ENCODE measurements around the gene IREB2.
"Not testable (repeated sequence)": the region's sequence is repeated elsewhere in the genome, so short reads cannot be mapped to it uniquely, and the experiment has no call there.

IREB2 gene

DNA sequence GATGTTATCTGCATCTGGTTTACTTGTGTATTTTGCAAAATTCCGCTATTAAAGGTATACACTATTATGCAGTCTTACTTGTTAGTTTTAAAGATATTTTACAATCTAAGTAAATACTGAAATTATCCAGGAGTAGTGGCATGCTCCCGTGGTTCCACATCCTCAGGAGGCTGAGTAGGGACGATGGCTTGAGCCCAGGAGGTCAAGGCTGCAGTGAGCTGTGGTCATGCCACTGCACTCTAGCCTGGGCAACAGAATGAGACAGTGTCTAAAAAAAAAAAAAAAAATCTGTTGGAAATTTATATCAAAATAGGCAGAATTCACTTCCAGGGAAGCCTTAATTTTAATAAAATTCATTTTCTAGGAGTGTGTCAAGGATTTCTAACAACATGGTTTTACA, 41.6 kb downstream of the IREB2 start:
- DNase-seq (ENCODE audit: low spot score): no peak

DNA sequence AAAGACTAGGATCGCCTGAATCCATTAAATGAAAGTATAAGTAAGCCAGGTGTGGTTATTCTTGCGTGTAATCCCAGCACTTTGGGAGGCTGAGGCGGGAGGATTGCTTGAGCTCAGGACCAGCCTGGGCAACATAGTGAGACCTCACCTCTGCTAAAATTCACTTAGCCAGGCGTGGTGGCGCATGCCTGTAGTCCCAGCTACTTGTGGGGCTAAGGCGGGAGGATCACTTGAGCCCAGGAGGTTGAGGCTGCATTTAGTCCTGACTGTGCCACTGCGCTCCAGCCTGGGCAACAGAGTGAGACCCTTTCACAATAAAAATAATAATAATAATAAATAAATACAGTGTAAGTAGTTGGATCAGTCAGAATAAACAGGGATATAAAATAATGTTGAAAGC, 43.9 kb downstream of the IREB2 start:
- DNase-seq (ENCODE audit: low spot score): no peak

DNA sequence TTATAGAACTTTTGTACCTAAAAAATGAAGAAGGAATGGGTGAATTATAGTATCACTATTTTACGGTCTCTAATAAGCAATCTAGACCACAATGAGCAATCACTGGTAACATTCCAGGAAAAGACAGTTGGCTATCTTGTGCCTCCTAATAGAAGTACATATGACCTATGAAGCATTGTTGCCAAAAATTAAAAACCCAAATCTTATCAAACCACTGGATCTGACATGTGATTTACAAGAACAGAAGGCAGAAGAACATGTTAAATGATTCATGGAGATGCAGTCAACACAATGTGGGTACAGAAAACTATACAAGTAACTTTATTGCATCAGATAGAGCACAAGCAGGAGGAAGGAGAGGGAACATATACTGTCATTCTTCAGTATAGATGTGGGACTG, 54.9 kb downstream of the IREB2 start:
- DNase-seq (ENCODE audit: low spot score): no peak

DNA sequence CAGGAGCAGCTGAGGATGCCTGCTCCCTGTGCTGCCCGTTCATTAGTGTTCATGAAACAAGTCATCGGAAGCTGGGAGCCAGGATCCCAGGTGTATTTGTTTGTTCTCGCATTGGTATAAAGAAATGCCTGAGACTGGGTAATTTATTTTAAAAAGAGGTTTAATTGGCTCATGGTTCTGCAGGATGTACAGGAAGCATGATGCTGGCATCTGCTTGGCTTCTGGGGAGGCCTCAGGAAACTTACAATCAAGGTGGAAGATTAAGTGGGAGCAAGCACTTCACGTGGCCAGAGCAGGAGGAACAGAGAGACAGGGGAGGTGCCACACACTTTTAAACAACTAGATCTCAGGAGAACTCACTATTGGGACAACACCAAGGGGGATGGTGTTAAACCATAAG, 63.8 kb downstream of the IREB2 start:
- no peak for DNase-seq (ENCODE audit: low spot score)

DNA sequence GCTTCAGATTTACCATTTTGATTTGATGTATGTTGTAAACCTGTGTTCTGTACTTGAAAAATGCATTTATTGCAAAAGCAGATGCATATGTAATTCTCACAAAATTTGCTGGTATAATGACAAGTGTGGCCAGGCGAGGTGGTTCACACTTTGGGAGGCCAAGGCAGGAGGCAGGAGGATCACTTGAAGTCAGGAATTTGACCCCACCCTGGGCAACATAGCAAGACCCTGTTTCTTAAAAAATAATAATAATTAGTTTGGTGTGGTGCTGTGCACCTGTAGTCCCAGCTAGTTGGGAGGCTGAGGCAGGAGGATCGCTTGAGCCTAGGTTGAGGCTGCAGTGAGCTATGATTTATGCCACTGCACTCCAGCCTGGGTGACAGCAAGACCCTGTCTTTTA, 64.6 kb downstream of the IREB2 start:
- no peak for DNase-seq (ENCODE audit: low spot score)

DNA sequence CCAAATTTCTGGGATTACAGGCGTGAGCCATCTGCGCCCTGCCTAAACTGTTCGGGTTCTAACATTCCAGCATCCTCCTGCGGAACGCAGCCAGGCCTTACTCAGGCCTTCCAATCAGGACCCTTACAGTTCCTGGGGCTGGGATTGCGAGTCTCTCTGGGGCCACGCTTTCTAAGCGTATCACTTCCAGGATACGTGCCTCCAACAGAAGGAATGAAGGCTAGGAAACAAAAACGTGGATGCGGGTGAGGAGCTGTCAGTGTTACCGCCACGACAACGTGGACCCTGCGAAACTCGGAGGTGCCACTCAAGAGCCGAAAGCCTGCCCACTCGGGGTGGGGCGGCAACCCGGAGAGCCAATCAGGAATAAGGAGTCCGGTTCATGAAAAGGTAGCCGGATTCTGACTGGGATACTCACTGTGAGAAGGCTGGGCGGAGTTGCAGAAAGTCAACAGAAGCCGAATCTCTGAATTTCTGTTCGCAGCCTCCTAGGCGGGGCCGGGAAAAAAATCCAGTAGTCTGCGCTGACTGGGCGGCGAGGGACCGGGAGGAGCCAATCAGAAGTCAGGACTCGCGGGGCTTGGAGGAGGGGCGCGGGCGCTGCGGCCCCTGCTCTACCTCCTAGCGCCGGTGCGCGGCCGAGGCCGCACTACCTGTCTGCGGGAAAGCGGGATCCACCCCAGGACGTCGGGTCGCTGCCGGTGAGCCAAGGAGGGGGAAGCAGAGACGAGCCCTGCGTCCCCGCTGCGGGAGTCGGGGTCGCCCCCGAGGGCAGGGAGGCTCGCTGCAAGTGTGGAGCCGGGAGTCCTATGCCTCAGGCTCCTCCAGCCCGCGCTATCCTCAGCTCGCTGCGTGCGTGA, 69.2 kb downstream of the IREB2 start, which contains the start of gene HYKK:
Gene HYKK, plus strand, starts transcription at position 607 of the 860 bp plus-strand sequence. CDS start 5,512 bp downstream, outside the sequence.
- peak; percentile 98 for DNase-seq (ENCODE audit: low spot score)

DNA sequence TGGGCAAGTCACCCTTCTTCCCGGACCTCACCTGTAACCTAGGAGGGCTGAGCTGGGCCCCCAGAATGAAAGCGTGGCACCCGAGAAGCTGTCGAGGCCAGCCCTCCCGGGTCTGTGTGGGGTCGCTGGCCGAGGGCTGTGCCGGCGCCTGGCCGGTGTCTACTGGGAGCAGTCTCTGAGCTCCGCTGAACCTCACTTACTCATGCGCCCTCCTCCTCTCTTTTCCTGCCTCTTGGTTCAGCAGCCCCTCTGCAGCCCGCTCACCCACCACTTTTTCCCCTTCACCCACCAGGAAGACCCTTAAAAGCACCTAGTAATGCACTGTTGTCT, 69.8 kb downstream of the IREB2 start:
- no peak for DNase-seq (ENCODE audit: low spot score)

DNA sequence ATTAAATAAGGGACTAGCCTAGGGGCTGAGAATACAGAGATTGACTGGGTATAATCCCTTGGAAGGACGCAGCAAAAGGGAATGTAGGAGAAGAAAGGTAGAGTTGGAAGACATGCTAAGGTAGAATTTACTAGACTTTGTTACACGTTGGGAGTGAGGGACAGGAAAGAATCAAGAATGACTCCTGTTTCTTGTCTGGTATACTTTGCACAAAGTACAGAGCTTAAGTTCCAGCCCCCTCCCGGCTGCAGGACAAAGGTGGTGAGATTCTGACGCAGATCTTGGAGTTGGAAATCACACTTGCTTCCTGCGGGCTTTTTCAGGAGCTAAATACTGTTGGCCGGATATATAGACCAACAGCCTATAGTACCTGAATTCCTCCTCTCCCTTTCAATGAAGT, 70.3 kb downstream of the IREB2 start:
- DNase-seq (ENCODE audit: low spot score): peak; percentile 29

DNA sequence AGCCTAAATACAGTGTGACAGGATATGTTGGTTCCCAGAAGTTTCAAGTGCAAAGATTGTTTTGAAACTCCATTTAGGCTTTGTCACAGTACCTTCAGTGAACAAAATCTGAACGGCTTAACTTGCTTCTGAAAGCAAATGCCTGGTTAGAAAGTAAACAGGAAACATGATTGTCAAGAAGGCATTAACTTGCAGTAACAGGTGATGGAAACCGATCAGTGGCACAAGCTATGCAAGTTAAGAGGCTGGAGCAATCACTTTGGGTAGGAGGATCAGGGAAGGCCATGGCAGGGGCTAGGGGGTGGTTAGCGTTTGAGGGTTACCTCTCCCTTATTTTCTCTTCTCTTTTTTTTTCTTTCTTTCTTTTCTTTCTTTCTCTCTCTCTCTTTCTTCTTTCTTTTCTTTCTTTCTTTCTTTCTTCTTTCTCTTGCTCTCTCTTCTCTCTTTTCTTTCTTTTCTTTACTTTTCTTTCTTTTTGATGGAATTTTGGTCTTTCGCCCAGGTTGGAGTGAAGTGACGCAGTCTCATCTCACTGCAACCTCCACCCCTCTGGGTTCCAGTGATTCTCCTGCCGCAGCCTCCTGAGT, 71.8 kb downstream of the IREB2 start:
- no peak for DNase-seq (ENCODE audit: low spot score)

DNA sequence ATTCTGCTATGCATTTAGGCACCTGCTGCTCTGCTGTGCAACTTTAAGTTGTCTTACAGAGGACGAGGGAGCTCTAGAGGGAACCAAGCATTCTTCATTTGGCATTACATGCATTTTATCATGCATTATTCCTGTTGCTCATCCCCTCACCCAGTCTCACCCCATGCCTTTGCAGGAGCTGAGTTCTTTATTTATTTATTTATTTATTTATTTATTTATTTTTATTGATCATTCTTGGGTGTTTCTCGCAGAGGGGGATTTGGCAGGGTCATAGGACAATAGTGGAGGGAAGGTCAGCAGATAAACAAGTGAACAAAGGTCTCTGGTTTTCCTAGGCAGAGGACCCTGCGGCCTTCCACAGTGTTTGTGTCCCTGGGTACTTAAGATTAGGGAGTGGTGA, 82.0 kb downstream of the IREB2 start:
- DNase-seq (ENCODE audit: low spot score): not testable (repeated sequence)

DNA sequence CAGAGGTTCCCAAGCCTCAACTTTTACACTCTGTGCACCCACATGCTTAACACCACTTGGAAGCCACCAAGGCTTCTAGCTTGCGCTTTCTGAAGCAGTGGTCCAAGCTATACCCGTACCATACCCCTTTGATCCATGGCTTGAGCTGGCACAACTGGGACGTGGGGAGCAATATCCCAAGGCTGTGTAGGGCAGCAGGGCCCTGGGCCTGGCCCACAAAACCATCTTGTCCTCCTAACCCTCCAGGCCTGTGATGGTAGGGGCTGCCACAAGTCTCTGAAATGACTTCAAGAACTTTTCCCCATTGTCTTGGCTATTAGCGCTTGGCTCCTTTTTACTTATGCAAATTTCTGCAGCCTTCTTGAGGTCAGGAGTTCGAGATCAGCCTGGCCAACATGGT, 86.2 kb downstream of the IREB2 start:
- DNase-seq (ENCODE audit: low spot score): no peak

DNA sequence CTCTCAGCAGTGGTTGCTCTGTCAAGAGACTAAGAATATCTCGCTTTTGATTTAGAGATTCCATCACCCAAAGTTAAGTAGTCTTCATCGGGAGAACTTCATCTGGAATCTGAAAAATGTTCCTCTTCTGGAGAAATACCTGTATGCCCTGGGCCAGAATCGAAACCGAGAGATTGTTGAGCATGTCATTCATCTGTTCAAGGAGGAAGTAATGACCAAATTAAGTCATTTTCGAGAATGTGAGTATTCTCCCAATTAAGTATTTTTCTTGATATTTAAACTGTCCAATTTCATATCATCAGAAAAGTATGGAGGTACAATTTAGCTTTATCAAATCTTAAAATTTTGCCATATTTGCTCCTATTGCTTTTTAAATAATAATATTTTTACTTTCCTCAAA, 89.3 kb downstream of the IREB2 start:
- DNase-seq (ENCODE audit: low spot score): no peak

DNA sequence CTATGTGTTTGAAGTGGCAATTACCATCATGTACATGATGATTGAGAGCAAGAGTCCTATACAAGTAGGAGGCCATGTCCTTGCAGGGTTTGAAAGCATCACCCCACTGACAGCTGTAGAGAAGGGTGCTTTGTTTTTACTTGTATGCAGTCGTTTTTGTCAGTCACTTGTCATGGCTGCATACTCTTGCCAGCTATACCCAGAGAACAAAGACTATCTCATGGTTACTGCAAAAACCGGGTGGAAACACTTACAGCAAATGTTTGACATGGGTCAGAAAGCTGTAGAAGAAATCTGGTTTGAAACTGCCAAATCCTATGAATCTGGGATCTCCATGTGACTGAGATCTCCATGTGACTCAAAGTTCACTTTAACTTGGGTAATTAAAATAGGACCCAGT, 95.3 kb downstream of the IREB2 start:
- DNase-seq (ENCODE audit: low spot score): no peak

DNA sequence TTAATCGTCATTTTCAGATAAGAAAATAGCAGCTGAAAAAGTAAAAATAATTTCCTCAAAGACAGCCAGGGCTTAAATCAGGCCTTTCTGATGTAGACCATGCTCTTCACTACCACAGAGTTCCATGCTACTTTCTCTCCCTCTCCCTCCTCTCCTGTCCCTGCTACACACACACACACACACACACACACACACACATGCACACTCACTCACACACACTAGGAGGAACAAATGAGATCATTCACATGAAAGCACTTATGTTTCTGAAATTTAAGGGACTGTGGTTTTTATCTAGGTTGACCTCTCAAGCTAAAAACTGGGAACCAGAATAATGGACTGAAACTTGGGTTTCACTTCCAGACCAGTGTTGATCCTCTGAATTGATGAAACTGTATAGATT, 98.1 kb downstream of the IREB2 start:
- DNase-seq (ENCODE audit: low spot score): no peak

DNA sequence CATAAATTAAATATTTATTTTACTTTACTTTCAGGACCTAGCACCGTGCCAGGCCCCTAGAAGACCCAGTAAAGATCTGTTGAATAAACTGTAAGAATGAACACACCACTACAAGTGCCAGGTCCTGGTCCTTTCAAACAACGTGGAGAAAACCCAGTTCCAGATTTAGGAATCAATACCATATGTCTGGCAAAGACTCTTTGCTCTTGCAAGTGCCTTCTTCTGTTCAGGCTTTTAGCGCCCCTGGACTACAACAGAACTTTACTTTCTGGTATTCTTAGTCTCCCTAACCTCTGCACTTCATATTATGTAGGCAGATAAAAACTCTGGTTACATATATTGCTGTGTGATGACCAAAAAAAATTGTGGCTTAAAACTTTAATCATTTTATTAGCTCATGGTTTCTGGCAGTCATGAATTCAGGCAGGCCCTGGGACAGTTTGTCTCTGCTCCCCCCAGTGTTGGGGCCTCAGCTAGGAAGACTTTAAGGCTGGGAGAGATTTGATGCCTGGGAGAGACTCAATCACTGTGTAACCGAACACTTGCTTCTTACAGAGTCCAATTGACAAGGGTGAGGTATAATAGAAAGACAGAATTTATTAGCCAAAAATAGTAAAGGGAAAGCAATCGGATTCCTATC, 99.4 kb downstream of the IREB2 start:
- no peak for DNase-seq (ENCODE audit: low spot score)

DNA sequence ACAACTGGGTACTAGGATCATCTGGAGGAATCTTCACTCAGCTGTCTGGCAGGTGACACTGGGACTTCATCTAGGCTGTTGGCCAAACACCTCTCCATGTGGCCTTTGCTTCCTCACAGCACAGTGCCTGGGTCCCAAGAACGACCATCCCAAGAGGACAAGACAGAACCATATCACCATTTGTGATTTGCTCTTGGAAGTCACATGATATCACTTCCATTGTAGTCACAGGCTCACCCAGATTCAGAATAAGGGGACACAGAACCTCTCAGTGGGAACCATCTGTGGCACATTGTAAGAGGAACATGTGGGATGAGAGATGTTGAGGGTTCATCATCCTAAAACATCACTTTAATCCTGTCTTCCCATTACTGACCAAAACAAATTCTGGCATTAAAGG, 100.3 kb downstream of the IREB2 start:
- DNase-seq (ENCODE audit: low spot score): no peak

DNA sequence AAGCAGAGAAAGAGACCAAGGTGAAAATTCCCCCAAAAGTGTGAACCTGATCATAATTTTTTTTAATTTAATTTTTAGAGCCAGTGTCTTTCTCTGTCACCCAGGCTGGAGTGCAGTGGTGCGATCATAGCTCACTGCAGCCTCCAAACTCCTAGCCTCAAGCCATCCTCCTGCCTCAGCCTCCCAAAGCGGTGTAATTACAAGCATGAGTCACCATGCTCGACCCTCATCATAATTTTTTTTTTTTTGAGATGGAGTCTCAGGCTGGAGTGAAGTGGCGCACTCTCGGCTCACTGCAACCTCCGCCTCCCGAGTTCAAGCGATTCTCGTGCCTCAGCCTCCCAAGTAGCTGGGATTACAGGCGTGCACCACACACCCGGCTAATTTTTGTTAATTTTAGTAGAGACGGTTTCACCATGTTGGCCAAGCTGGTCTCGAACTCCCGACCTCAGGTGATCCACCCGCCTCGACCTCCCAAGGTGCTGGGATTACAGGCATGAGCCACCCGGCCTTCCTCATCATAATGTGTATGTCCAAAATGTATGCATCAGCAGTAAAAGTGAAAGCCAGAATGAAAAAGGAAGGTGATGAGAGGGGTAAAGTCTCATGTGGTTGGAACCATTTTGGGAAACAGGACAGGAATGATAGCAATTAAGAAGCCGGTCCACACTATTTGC, 101.6 kb downstream of the IREB2 start:
- DNase-seq (ENCODE audit: low spot score): not testable (repeated sequence)

DNA sequence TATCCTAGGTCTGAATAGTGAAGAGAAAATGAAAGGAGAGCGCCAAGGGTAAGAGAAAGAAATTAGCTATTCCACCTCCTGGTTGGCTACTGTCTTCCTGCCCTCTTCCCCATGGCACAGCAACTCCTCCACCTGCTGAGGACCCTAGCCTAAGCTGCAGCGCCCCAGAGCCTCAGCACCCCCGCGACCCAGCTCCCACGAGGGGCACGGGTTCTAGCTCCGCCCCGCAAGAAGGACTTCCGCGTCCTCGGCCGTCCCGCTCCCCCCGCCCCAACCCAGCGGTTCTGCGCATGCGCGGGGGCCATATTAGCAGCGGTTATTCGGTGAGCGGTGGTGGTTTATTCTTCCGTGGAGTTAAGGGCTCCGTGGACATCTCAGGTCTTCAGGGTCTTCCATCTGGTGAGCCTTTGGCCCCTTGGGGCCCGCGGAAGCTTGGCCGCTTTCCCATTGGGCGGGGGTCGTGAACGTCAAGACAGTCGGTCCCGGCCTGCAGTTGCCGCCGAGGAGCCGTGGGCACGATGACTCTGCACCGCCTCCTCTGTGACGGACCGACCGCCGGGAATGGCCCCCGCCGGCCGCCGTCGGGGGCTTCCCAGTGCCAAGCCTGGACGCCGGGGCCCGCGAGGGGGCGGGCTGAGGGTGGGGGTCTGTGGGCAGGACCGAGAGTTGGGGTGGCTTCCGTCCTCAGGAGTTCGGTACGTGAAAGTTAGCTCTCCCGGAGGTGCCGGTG, 102.3 kb downstream of the IREB2 start, which contains the start of gene PSMA4:
Gene PSMA4, plus strand, starts transcription at position 304 of the 730 bp plus-strand sequence. CDS start 1,484 bp downstream, outside the sequence.
- DNase-seq (ENCODE audit: low spot score): peak; percentile 88

DNA sequence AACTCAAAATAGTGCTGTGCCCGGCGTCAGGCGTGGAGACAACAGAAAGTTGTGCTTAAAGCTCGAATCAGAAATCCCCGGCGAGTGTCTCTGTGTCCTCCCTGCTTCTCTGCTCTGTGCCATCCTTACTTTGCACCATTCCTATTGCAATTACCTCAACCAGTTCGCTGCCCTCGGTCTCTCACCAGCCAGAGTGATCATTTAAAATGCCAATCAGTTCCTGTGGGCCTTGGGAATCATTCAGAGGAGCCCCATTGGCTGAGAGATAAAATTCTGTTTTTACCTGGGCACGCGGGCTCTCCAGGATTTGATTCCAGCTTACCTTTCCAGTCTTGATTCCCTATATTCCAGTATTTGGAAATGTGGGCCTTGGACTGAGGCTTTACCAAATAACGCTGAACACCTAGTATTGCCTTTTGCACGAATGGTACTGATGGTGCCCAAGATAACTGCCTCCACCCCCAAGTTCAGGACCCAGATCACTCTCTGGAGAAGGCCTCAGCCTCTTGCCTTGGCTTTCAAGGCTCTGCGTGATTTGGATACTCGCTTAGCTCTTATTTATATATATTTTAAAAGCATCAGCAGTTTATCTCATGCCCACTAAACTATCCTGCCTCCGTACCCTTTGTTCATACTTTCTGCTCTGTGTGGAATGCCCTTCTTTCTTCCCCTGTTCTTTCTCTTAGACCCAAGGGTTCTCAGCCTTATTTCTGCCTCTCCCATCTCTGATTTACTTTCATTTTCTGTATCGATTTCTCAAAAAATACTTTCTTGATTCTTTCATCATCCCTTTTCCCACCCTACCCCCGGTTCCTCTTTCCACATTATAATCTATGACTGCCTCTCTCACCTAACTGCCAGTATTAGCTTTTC, 103.1 kb downstream of the IREB2 start:
- no peak for DNase-seq (ENCODE audit: low spot score)

DNA sequence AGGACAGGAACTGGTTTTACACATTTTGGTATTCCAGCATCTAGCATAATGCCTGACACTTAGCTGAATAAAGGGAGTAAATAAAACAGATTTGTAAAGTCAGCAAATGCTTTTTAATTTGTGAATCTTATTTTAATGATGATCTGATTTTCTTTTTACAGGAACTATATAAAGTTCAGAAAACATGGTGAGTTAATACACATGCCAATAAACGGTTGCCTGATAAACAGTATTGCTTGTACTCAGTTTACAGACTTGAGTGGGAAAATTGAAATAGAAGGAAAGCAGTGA, 103.7 kb downstream of the IREB2 start:
- no peak for DNase-seq (ENCODE audit: low spot score)

DNA sequence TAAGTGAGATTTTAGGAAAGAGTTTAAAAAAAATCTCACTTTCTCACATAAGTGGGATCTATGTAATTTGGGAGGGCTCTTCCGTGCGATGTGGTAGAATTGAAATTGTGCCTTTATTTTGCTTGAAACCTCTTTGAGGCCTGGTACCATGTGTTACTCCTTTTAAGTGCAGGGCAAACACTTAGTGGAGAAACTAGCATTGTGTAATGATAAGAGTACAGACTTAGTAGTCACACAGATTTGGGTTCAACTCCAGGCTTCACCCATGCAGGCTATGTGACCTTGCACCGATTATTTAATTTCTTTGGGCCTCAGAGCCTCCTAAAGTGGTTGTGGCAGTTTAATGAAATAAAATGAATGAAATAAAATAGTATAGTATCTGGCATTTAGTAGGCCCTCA, 104.6 kb downstream of the IREB2 start:
- no peak for DNase-seq (ENCODE audit: low spot score)

Measured in kidney tubule cell (primary cell).